Lower leg skin (tissue), 3 donors: ENCODE results near the gene FRAS1.

Source experiments
- CTCF ChIP-seq, 3 donors: fragments of 450-650 bp; IDR thresholded peaks; one replicate each; pipeline ENCODE4 v1.5.1; 2016; ENCODE audit warnings: antibody characterized with exemption in 3 of 3, mild to moderate bottlenecking in 3 of 3, moderate library complexity in 2 of 3
- POLR2A ChIP-seq, 2 donors: fragments of 450-650 bp; IDR thresholded peaks; one replicate each; pipeline ENCODE4 v1.6.1; 2016 to 2017; ENCODE audit warnings: antibody characterized with exemption in 2 of 2, mild to moderate bottlenecking in 1 of 2, moderate library complexity in 1 of 2

GRCh38 chr4:78591404-78591803 is 534.3 kb downstream of the FRAS1 start:
- TF ChIP-seq CTCF (IDR thresholded peaks at IDR 0.05) (no peak), POLR2A (IDR thresholded peaks at IDR 0.05) (no peak)
